Thyroid gland (tissue), 4 donors: ENCODE measurements around the gene PLPP1. TPM values are rescaled to one million over a fixed set of nuclear protein-coding genes. Genes with fewer than 3 reads are reported as not detected.

Experiments used
- DNase-seq, 2 donors: peaks; one replicate each; pipeline ENCODE4 v3.0.0-alpha.2; 2019
- H3K27ac ChIP-seq, 3 donors: fragments of 200-600 bp; sonication (generic); 1 replicate in 2 of 3; 2 replicates in 1 of 3; pipeline ENCODE4 v1.5.1; 2016 to 2019; ENCODE audit warnings: mild to moderate bottlenecking in 1 of 3, moderate library complexity in 1 of 3
- H3K27me3 ChIP-seq: fragments of 200-600 bp; sonication (generic); one replicate; pipeline ENCODE4 v1.5.1; 2019
- H3K36me3 ChIP-seq, 2 donors: fragments of 200-600 bp; sonication (generic); one replicate each; pipeline ENCODE4 v1.5.1; 2016 to 2019
- H3K4me1 ChIP-seq, 2 donors: fragments of 200-600 bp; sonication (generic); one replicate each; pipeline ENCODE4 v1.5.1; 2017 to 2019
- H3K4me3 ChIP-seq, 3 donors: fragments of 200-600 bp; sonication (generic); replicated peaks in 1 of 3; 1 replicate in 2 of 3; 2 replicates in 1 of 3; pipeline ENCODE4 v1.5.1; 2016; ENCODE audit warnings: mild to moderate bottlenecking in 1 of 3
- H3K9me3 ChIP-seq: fragments of 200-600 bp; sonication (generic); one replicate; pipeline ENCODE4 v1.5.1; 2017
- POLR2A ChIP-seq, 2 donors: fragments of 450-650 bp; IDR thresholded peaks; one replicate each; pipeline ENCODE4 v1.6.1; 2017; ENCODE audit warnings: antibody characterized with exemption in 2 of 2, mild to moderate bottlenecking in 2 of 2, moderate library complexity in 1 of 2
- WGBS, 2 donors: methylation state at CpG; one replicate each; pipeline ENCODE4 v1.1.5; 2017; 5-methylcytosine and 5-hydroxymethylcytosine counted together
- intact Hi-C: fragments of 100-400 bp; cut with DNase I; formaldehyde crosslinking; loops from one replicate; pipeline ENCODE4 v1.15.1; 2023
- total RNA-seq, 4 donors: library from RNA; depleted of rRNA; stranded (reverse); fragments of >200 nt; gene quantifications; one replicate each; pipeline ENCODE4 v1.2.3, GENCODE V29; 2016
- TF ChIP-seq, protein P1 (sequence below), 6 experiments: fragments of 200-600 bp in 3 of 6; fragments of 450-650 bp in 3 of 6; sonication (generic) in 3 of 6; IDR thresholded peaks; one replicate each; pipeline ENCODE4 v1.5.1; 2016 to 2019; ENCODE audit warnings: antibody characterized with exemption in 6 of 6, mild to moderate bottlenecking in 2 of 6, inconsistent platforms in 1 of 6, moderate library complexity in 1 of 6

PLPP1 gene
- total RNA-seq, 4 donors from 2014 or later, result 172 to 284 (median 248) TPM

- H3K4me3 ChIP-seq, result no peak overlapping the region
- intact Hi-C loops, result no loop called here
- DNase-seq, result no peak
- TF ChIP-seq, protein P1, sequence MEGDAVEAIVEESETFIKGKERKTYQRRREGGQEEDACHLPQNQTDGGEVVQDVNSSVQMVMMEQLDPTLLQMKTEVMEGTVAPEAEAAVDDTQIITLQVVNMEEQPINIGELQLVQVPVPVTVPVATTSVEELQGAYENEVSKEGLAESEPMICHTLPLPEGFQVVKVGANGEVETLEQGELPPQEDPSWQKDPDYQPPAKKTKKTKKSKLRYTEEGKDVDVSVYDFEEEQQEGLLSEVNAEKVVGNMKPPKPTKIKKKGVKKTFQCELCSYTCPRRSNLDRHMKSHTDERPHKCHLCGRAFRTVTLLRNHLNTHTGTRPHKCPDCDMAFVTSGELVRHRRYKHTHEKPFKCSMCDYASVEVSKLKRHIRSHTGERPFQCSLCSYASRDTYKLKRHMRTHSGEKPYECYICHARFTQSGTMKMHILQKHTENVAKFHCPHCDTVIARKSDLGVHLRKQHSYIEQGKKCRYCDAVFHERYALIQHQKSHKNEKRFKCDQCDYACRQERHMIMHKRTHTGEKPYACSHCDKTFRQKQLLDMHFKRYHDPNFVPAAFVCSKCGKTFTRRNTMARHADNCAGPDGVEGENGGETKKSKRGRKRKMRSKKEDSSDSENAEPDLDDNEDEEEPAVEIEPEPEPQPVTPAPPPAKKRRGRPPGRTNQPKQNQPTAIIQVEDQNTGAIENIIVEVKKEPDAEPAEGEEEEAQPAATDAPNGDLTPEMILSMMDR (IDR thresholded peaks at IDR 0.05), result no peak
- TF ChIP-seq POLR2A (IDR thresholded peaks at IDR 0.05), result no peak
- no peaks in the 10 kb centered on the region for H3K9me3 ChIP-seq
- WGBS, 2 donors, result 88 to 95% methylated on average over 3 of the region's 3 CpGs
- H3K4me1 ChIP-seq, result peaks cover 0 to 3% of the 10 kb centered on the region in 2 donors
- no peak overlapping the region for H3K27ac ChIP-seq
- H3K36me3 ChIP-seq, result no peaks in the 10 kb centered on the region
- no peaks in the 10 kb centered on the region for H3K27me3 ChIP-seq
Measured at GRCh38 chr5:55483885-55484284, 50.9 kb downstream of the PLPP1 start.

GRCh38 chr5:55481293-55481855, 53.4 kb downstream of the PLPP1 start:
- TF ChIP-seq, protein P1 (IDR thresholded peaks at IDR 0.05), result no peak
- TF ChIP-seq POLR2A (IDR thresholded peaks at IDR 0.05), result no peak
- H3K36me3 ChIP-seq, result no peaks in the 10 kb centered on the region
- no peak for DNase-seq
- no peaks in the 10 kb centered on the region for H3K9me3 ChIP-seq
- 80 to 88% methylated on average over 3 of the region's 3 CpGs for WGBS, 2 donors
- intact Hi-C loops, result no loop called here
- H3K27ac ChIP-seq, result no peak overlapping the region
- no peak overlapping the region for H3K4me3 ChIP-seq
- peaks cover 0 to 3% of the 10 kb centered on the region in 2 donors for H3K4me1 ChIP-seq
- no peaks in the 10 kb centered on the region for H3K27me3 ChIP-seq

DNA sequence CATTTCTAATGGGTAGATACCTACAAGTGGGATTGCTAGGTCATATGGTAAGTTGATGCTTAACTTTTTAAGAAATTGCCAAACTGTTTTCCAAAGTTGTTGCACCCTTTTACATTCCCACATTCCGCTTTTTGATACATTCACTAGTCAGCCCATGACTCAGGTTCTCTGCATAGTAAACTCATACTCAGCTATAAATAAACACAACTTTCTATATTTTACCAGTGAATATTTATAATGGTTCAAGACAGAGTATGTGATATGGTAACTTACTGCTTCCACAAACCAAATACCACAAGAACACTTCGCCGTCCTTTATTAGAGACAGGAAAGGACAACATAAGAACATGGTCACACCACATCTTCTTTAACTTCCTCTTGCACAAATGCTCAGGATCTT, 54.0 kb downstream of the PLPP1 start:
- WGBS, 2 donors, result 84 to 86% methylated on average over 3 of the region's 3 CpGs
- Histone ChIP-seq H3K27me3 (no peaks in the 10 kb centered on the region), H3K27ac (no peak overlapping the region), H3K4me3 (no peak overlapping the region), H3K4me1 (peaks cover 0 to 3% of the 10 kb centered on the region in 2 donors), H3K36me3 (no peaks in the 10 kb centered on the region), H3K9me3 (no peaks in the 10 kb centered on the region)
- no peak for DNase-seq
- intact Hi-C loops, result no loop called here
- no peak for TF ChIP-seq POLR2A (IDR thresholded peaks at IDR 0.05)
- TF ChIP-seq, protein P1 (IDR thresholded peaks at IDR 0.05), result no peak

DNA sequence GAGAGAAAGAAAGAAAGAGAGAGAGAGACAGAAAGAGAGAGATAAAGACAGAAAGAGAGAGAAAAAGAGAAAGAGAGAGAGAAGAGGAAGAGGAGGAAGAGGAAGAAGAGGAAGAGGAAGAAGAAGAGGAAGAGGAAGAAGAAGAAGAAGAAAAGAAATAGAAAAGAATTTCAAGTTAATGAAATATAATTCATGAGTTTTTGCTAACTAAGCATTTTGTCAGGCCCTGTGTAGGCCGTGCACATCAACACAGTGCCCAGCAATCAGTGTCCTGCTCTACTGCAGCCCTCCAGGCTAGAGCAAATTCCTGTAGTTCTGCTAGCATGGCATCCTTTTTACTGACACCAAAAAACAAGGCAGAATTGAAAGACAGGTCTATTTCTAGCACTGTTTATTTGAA, 62.1 kb downstream of the PLPP1 start:
- no peak overlapping the region for H3K27ac ChIP-seq
- no peak for DNase-seq
- no peaks in the 10 kb centered on the region for H3K36me3 ChIP-seq
- H3K4me1 ChIP-seq, result peaks cover 0 to 8% of the 10 kb centered on the region in 2 donors
- H3K27me3 ChIP-seq, result no peaks in the 10 kb centered on the region
- no peaks in the 10 kb centered on the region for H3K9me3 ChIP-seq
- H3K4me3 ChIP-seq, result no peak overlapping the region
- no peak for TF ChIP-seq POLR2A (IDR thresholded peaks at IDR 0.05)
- TF ChIP-seq, protein P1 (IDR thresholded peaks at IDR 0.05), result no peak
- WGBS, 2 donors, result 83 to 89% methylated on average over 1 of the region's 1 CpG
- intact Hi-C loops, result no loop called here

- H3K4me3 ChIP-seq, result no peak overlapping the region
- DNase-seq, result no peak
- no peaks in the 10 kb centered on the region for H3K36me3 ChIP-seq
- no peaks in the 10 kb centered on the region for H3K27me3 ChIP-seq
- no peaks in the 10 kb centered on the region for H3K9me3 ChIP-seq
- TF ChIP-seq, protein P1 (IDR thresholded peaks at IDR 0.05), result no peak
- no peak for TF ChIP-seq POLR2A (IDR thresholded peaks at IDR 0.05)
- 93 to 100% methylated on average over 1 of the region's 1 CpG for WGBS, 2 donors
- H3K27ac ChIP-seq, result no peak overlapping the region
- peaks cover 0 to 8% of the 10 kb centered on the region in 2 donors for H3K4me1 ChIP-seq
- intact Hi-C loops, result no loop called here
Measured at GRCh38 chr5:55471468-55471867, 63.3 kb downstream of the PLPP1 start.
